Measurements from ENCODE around the gene POTEH.
"Not testable (repeated sequence)": the region's sequence is repeated elsewhere in the genome, so short reads cannot be mapped to it uniquely, and the experiment has no call there.

Gene POTEH

GRCh38 chr22:15738157-15738908 lies 48.5 kb downstream of the POTEH start:
- DNase-seq (ENCODE audit: low read depth), result not testable (repeated sequence)

- not testable (repeated sequence) for DNase-seq (ENCODE audit: low read depth)
Observed at GRCh38 chr22:15738909-15739391, 49.1 kb downstream of the POTEH start.

GRCh38 chr22:15747636-15748323 lies 58.0 kb downstream of the POTEH start:
- not testable (repeated sequence) for DNase-seq (ENCODE audit: low read depth)

- DNase-seq (ENCODE audit: low read depth), result not testable (repeated sequence)
Observed at GRCh38 chr22:15749181-15749970, 59.5 kb downstream of the POTEH start.

DNA sequence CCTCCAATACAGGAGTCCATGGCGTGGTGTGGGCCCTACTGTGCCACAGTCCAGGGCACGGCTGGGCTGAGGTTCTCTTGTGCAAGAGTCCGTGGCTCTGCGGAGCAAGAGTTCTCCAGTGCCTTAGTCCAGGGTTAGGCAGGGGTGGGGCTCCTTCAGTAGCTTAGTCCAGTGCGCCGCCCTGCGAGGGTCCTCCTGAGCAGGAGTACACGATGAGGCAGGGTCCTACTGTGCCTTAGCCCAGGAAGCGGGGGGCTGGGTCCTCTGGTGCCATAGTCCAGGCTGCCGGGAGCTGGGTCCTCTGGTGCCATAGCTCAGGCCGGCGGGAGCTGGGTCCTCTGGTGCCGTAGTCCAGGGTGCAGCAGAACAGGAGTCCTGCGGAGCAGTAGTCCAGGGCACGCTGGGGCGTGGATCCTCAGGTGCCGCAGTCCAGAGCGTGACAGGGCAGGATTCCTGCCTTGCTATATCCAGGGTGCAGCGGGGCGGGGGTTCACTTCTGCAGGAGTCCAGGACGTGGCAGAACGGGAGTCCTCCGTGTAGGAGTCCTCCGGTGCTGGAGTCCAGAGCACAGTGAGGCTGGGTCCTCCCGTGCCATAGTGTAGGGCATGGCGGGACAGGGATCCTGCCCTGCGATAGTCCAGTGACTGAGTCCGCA lies 69.7 kb downstream of the POTEH start:
- DNase-seq (ENCODE audit: low read depth), result not testable (repeated sequence)

DNA sequence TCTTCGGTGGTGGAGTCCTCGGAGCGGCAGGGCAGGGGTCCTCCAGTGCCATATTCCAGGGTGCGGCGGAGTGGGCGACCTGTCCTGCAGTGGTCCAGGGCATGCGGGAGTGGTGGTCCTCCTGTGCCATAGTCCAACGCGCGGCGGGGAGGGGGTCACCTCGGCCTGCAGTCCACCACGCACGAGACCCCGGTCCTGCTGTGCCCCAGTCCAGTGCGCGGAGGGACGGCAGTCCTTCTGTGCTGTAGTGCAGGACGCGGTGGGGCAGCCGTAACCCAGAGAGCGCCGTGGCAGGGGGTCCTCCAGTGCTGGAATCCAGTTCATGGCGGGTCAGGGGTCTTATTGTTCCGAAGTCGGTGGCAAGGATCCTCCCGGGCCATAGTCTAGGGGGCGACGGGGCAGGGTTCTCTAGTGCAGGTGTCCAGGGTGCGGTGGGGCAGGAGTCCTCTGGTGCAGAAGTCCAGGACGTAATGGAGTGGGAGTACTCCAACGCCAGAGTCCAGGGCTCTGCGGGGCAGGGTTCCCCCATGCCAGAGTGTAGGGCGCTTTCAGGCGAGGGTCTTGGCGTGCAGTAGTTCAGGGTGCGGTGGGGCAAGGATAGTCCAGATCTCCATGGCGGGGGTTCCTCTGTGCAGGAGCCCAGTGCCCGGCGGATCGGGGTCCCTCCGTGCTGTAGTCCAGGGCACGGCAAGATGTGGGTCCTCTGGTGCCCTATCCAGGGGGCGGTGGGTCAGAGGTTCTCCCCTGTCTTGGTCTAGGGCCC lies 70.7 kb downstream of the POTEH start:
- DNase-seq (ENCODE audit: low read depth), result not testable (repeated sequence)

DNA sequence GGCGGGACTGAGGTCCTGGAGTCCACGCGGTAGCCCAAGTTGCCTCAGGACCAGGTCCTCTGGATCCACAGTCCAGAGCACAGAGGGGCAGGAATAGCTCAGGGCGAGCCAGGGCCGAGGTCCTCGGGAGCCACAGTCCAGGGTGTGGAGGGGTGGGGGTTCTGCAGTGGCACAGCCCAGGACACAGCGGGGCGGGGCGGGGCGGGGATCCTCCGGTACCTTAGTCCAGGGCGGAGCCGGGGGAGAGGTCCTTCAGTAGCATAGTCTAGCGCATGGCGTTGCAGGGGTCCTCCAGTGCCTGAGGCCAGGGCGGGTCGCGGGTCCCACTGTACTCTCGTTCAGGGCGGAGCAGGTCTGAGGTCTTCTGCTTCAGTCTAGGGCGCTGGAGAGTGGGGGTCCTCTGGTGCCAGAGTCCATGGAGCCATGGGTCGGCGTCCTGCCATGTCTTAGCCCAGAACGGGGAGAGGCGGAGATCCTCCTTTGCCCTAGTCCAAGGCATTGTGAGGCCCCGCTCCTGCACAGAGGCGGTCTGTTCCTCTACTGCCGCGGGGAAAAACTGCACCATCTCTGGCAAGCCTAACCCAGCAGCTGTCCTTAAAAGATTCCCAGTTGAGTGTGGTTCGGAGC lies 71.4 kb downstream of the POTEH start:
- not testable (repeated sequence) for DNase-seq (ENCODE audit: low read depth)

GRCh38 chr22:15763559-15763958 lies 73.7 kb downstream of the POTEH start:
- not testable (repeated sequence) for DNase-seq (ENCODE audit: low read depth)

All from stimulated activated CD8-positive, alpha-beta memory T cell treated with anti-CD3 and anti-CD28 coated beads, Interleukin-12 subunit alpha, Interleukin-12 subunit beta, amount 100 ng/mL, for 1 hour (primary cell).